Measurements from ENCODE around the gene TERB1.

TERB1 gene

GRCh38 chr16:66728117-66728787, 73.1 kb downstream of the TERB1 start:
- peak; percentile 64 to 80 (median 80) for DNase-seq
- ChIA-PET CTCF (interaction anchor here (0.6 to 7.9 kb wide), 19 partner anchors 10 to 295 kb away, joined by 3 to 107 read pairs (median 5); partner anchors contain the start of gene DYNC1LI2), POLR2A (interaction anchor here (0.6 kb wide), 1 partner anchor 226 kb away, joined by 3 read pairs; no protein-coding TSS in a partner anchor)
- Histone ChIP-seq H3K4me3 (ENCODE audit: control insufficient read depth in 1 of 7, extremely low read depth in 1 of 7, insufficient read depth in 4 of 7, low read depth in 2 of 7, low read length in 6 of 7) (no peak overlapping the region), H3K27me3 (replicated peaks in 2 of 5; ENCODE audit: control insufficient read depth in 4 of 5, insufficient read depth in 5 of 5, low read length in 4 of 5) (no peaks in the 10 kb centered on the region), H3K27ac (ENCODE audit: insufficient read depth in 1 of 2, low read depth in 1 of 2, low read length in 2 of 2, poor library complexity in 1 of 2, severe bottlenecking in 2 of 2) (no peak overlapping the region), H3K36me3 (ENCODE audit: control insufficient read depth in 4 of 4, insufficient read depth in 4 of 4, low read length in 3 of 4) (peaks cover 19 to 87% (median 56%) of the 10 kb centered on the region in 4 experiments), H3K4me1 (ENCODE audit: control extremely low read depth in 1 of 4, control insufficient read depth in 4 of 4, insufficient read depth in 4 of 4, low read length in 3 of 4) (peaks cover 3 to 11% (median 10%) of the 10 kb centered on the region in 4 experiments), H3K9me3 (ENCODE audit: control extremely low read depth in 1 of 5, control insufficient read depth in 4 of 5, insufficient read depth in 2 of 5, low read depth in 1 of 5, low read length in 4 of 5) (no peaks in the 10 kb centered on the region)
- 0% methylated on average over 1 of the region's 3 CpGs for WGBS (ENCODE audit: insufficient coverage)

DNA sequence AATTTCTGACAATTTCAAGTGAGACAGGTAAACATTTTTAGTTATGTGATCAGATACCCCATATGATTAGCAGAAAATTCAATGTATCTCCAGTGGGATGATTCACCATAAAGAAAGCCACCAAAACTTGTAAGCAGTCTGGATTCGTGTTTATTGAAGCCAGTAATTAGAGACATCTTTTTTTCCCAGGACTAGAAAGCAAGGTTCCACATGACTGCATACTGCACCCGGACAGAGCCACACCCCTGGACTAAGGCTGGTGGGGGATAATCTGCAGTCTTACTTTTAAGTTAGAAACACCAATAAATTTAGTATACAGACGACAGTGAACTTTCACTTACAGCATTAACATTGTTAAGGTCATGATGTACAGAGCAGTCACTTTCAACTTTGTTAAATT, 80.6 kb downstream of the TERB1 start:
- WGBS (ENCODE audit: insufficient coverage): no CpG with 5 or more reads among the region's 3 CpGs
- Histone ChIP-seq H3K36me3 (ENCODE audit: control insufficient read depth in 4 of 4, insufficient read depth in 4 of 4, low read length in 3 of 4) (peaks cover 5 to 40% (median 26%) of the 10 kb centered on the region in 4 experiments), H3K9me3 (ENCODE audit: control extremely low read depth in 1 of 5, control insufficient read depth in 4 of 5, insufficient read depth in 2 of 5, low read depth in 1 of 5, low read length in 4 of 5) (no peaks in the 10 kb centered on the region), H3K27me3 (replicated peaks in 2 of 5; ENCODE audit: control insufficient read depth in 4 of 5, insufficient read depth in 5 of 5, low read length in 4 of 5) (no peaks in the 10 kb centered on the region), H3K27ac (ENCODE audit: insufficient read depth in 1 of 2, low read depth in 1 of 2, low read length in 2 of 2, poor library complexity in 1 of 2, severe bottlenecking in 2 of 2) (no peak overlapping the region), H3K4me1 (ENCODE audit: control extremely low read depth in 1 of 4, control insufficient read depth in 4 of 4, insufficient read depth in 4 of 4, low read length in 3 of 4) (no peaks in the 10 kb centered on the region), H3K4me3 (ENCODE audit: control insufficient read depth in 1 of 7, extremely low read depth in 1 of 7, insufficient read depth in 4 of 7, low read depth in 2 of 7, low read length in 6 of 7) (no peak overlapping the region)
- ChIA-PET CTCF (interaction anchor here (0.8 to 1.8 kb wide), 2 partner anchors 10 to 20 kb away, joined by 3 to 6 read pairs; no protein-coding TSS in a partner anchor), POLR2A (no interaction called here)
- DNase-seq: no peak

GRCh38 chr16:66719246-66719645, 82.1 kb downstream of the TERB1 start:
- no peak for DNase-seq
- no peak overlapping the region for H3K27ac ChIP-seq (ENCODE audit: insufficient read depth in 1 of 2, low read depth in 1 of 2, low read length in 2 of 2, poor library complexity in 1 of 2, severe bottlenecking in 2 of 2)
- ChIA-PET POLR2A (no interaction called here), CTCF (interaction anchor here (3.1 kb wide), 1 partner anchor 8 kb away, joined by 20 read pairs; no protein-coding TSS in a partner anchor)
- 92% methylated on average over 2 of the region's 4 CpGs for WGBS (ENCODE audit: insufficient coverage)
- H3K27me3 ChIP-seq (replicated peaks in 2 of 5; ENCODE audit: control insufficient read depth in 4 of 5, insufficient read depth in 5 of 5, low read length in 4 of 5): no peaks in the 10 kb centered on the region
- no peaks in the 10 kb centered on the region for H3K9me3 ChIP-seq (ENCODE audit: control extremely low read depth in 1 of 5, control insufficient read depth in 4 of 5, insufficient read depth in 2 of 5, low read depth in 1 of 5, low read length in 4 of 5)
- H3K4me3 ChIP-seq (ENCODE audit: control insufficient read depth in 1 of 7, extremely low read depth in 1 of 7, insufficient read depth in 4 of 7, low read depth in 2 of 7, low read length in 6 of 7): no peak overlapping the region
- peaks cover 2 to 25% (median 18%) of the 10 kb centered on the region in 4 experiments for H3K36me3 ChIP-seq (ENCODE audit: control insufficient read depth in 4 of 4, insufficient read depth in 4 of 4, low read length in 3 of 4)
- no peaks in the 10 kb centered on the region for H3K4me1 ChIP-seq (ENCODE audit: control extremely low read depth in 1 of 4, control insufficient read depth in 4 of 4, insufficient read depth in 4 of 4, low read length in 3 of 4)

DNA sequence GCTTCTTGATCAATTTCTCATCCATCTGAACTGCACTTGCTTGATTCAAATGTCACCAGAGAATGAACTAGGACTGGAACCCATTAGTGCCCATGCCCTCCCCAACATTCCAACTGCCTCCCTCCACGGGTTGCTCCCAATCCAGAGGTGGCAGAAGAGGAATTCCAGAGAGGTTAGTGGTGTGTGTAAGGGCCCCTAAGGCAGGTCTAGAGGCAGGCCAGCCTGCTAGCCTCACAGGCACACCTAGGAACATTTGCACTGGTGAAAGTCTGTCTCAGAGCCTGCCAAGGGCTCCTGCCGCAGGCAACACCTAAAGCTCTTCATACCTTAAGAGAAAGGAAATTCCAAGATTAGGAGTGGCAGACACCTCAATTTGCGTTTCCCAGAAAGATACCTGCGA, 83.6 kb downstream of the TERB1 start:
- CTCF ChIA-PET: interaction anchor here (1.3 to 3.1 kb wide), 2 partner anchors 10 to 59 kb away, joined by 3 to 20 read pairs; no protein-coding TSS in a partner anchor
- POLR2A ChIA-PET: no interaction called here
- H3K4me3 ChIP-seq (ENCODE audit: control insufficient read depth in 1 of 7, extremely low read depth in 1 of 7, insufficient read depth in 4 of 7, low read depth in 2 of 7, low read length in 6 of 7): no peak overlapping the region
- no peaks in the 10 kb centered on the region for H3K4me1 ChIP-seq (ENCODE audit: control extremely low read depth in 1 of 4, control insufficient read depth in 4 of 4, insufficient read depth in 4 of 4, low read length in 3 of 4)
- DNase-seq: no peak
- WGBS (ENCODE audit: insufficient coverage): 100% methylated on average over 3 of the region's 4 CpGs
- H3K27me3 ChIP-seq (replicated peaks in 2 of 5; ENCODE audit: control insufficient read depth in 4 of 5, insufficient read depth in 5 of 5, low read length in 4 of 5): no peaks in the 10 kb centered on the region
- peaks cover 0 to 12% (median 7%) of the 10 kb centered on the region in 4 experiments for H3K36me3 ChIP-seq (ENCODE audit: control insufficient read depth in 4 of 4, insufficient read depth in 4 of 4, low read length in 3 of 4)
- no peak overlapping the region for H3K27ac ChIP-seq (ENCODE audit: insufficient read depth in 1 of 2, low read depth in 1 of 2, low read length in 2 of 2, poor library complexity in 1 of 2, severe bottlenecking in 2 of 2)
- H3K9me3 ChIP-seq (ENCODE audit: control extremely low read depth in 1 of 5, control insufficient read depth in 4 of 5, insufficient read depth in 2 of 5, low read depth in 1 of 5, low read length in 4 of 5): no peaks in the 10 kb centered on the region

DNA sequence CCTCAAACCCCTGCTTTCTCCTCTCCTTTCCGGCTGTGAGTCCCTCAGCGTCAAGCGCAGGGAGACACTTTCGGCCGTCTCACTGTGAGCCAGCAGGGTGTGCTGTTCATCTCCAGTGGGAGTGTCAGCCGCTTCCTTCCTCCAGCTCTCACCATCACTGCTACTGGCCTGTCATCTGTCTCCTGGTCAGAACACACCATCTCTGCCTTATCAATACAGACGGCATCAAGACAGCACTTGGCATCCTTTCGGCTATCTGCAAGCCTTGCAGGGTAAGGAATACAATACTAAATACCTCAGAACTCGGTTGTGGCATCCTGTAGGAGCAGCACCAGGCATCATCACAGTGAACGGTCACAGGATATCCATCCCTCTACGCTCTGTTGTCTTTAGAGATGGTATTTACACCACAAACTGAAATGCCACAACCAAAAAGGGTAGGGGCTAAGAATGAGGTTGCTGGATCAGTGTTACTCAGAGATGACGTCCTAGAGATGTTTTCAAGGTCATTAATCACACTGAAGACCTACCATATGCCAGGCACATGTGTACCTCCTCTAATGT, 84.2 kb downstream of the TERB1 start:
- ChIA-PET POLR2A (no interaction called here), CTCF (interaction anchor here (1.3 to 3.1 kb wide), 4 partner anchors 10 to 59 kb away, joined by 3 to 20 read pairs (median 6); no protein-coding TSS in a partner anchor)
- H3K27ac ChIP-seq (ENCODE audit: insufficient read depth in 1 of 2, low read depth in 1 of 2, low read length in 2 of 2, poor library complexity in 1 of 2, severe bottlenecking in 2 of 2): no peak overlapping the region
- H3K36me3 ChIP-seq (ENCODE audit: control insufficient read depth in 4 of 4, insufficient read depth in 4 of 4, low read length in 3 of 4): peaks cover 0 to 6% (median 2%) of the 10 kb centered on the region in 4 experiments
- no peaks in the 10 kb centered on the region for H3K4me1 ChIP-seq (ENCODE audit: control extremely low read depth in 1 of 4, control insufficient read depth in 4 of 4, insufficient read depth in 4 of 4, low read length in 3 of 4)
- peak in 2 of 3 donors; percentile 25 to 32 for DNase-seq
- WGBS (ENCODE audit: insufficient coverage): 73% methylated on average over 7 of the region's 12 CpGs
- no peaks in the 10 kb centered on the region for H3K27me3 ChIP-seq (replicated peaks in 2 of 5; ENCODE audit: control insufficient read depth in 4 of 5, insufficient read depth in 5 of 5, low read length in 4 of 5)
- H3K4me3 ChIP-seq (ENCODE audit: control insufficient read depth in 1 of 7, extremely low read depth in 1 of 7, insufficient read depth in 4 of 7, low read depth in 2 of 7, low read length in 6 of 7): no peak overlapping the region
- no peaks in the 10 kb centered on the region for H3K9me3 ChIP-seq (ENCODE audit: control extremely low read depth in 1 of 5, control insufficient read depth in 4 of 5, insufficient read depth in 2 of 5, low read depth in 1 of 5, low read length in 4 of 5)

DNA sequence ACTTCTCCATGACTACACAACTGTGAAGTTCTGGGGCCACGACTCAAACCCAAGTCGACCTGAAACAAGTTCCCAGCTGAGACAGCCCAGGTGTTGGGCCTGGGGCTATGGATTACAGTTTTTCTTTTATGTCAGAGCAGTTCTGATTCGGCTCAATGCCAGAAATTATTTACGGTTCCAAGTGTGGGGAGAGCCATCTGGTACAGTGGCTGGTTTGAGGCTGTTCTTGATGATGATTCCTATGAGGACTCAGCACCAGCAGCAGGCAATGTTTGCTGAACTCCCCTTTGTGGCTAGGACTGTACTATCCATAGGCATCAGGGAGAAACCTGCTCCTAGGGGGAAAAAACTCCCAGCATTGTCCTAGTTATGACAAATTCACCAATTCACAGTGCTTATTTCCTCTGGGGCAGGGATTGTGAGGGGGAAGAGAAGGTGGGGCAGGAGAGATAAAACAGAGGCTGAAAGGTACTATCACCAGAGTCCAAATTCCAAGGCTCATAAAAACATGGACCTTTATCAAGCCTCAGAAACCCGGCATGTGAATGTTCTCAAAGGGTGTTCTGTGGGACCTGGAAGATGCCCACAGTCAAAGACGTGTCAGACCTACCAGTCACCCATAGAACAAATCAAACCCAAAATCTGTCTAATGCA, 86.6 kb downstream of the TERB1 start:
- no peaks in the 10 kb centered on the region for H3K4me1 ChIP-seq (ENCODE audit: control extremely low read depth in 1 of 4, control insufficient read depth in 4 of 4, insufficient read depth in 4 of 4, low read length in 3 of 4)
- ChIA-PET CTCF (interaction anchor here (1.0 kb wide), 1 partner anchor 13 kb away, joined by 3 read pairs; no protein-coding TSS in a partner anchor), POLR2A (interaction anchor here (0.8 kb wide), 1 partner anchor 8 kb away, joined by 3 read pairs; no protein-coding TSS in a partner anchor)
- H3K27ac ChIP-seq (ENCODE audit: insufficient read depth in 1 of 2, low read depth in 1 of 2, low read length in 2 of 2, poor library complexity in 1 of 2, severe bottlenecking in 2 of 2): no peak overlapping the region
- H3K27me3 ChIP-seq (replicated peaks in 2 of 5; ENCODE audit: control insufficient read depth in 4 of 5, insufficient read depth in 5 of 5, low read length in 4 of 5): no peaks in the 10 kb centered on the region
- H3K4me3 ChIP-seq (ENCODE audit: control insufficient read depth in 1 of 7, extremely low read depth in 1 of 7, insufficient read depth in 4 of 7, low read depth in 2 of 7, low read length in 6 of 7): no peak overlapping the region
- H3K36me3 ChIP-seq (ENCODE audit: control insufficient read depth in 4 of 4, insufficient read depth in 4 of 4, low read length in 3 of 4): peaks cover 0 to 2% (median 0%) of the 10 kb centered on the region in 4 experiments
- H3K9me3 ChIP-seq (ENCODE audit: control extremely low read depth in 1 of 5, control insufficient read depth in 4 of 5, insufficient read depth in 2 of 5, low read depth in 1 of 5, low read length in 4 of 5): peaks cover 0 to 6% (median 0%) of the 10 kb centered on the region in 5 experiments
- WGBS (ENCODE audit: insufficient coverage): 84% methylated on average over 4 of the region's 6 CpGs
- DNase-seq: no peak
